ENCODE measurements around the gene NRXN3. TPM values are rescaled to one million over a fixed set of nuclear protein-coding genes. Genes with fewer than 3 reads are reported as not detected.

NRXN3 gene
- total and polyA plus RNA-seq, 8 donors, result 0.29 to 41.1 (median 9.1) TPM

- Histone ChIP-seq H3K36me3 (no peaks in the 10 kb centered on the region), H3K4me1 (no peaks in the 10 kb centered on the region), H3K27me3 (no peaks in the 10 kb centered on the region), H3K4me3 (no peak overlapping the region), H3K9me3 (no peaks in the 10 kb centered on the region), H3K27ac (no peak overlapping the region)
- no peak for TF ChIP-seq CTCF (IDR thresholded peaks at IDR 0.05)
- TF ChIP-seq POLR2AphosphoS5 (IDR thresholded peaks at IDR 0.05), result no peak
- no peak for TF ChIP-seq POLR2A (IDR thresholded peaks at IDR 0.05)
- no peak for TF ChIP-seq EP300 (IDR thresholded peaks at IDR 0.05)
- 65 to 78% (median 76%) methylated on average over 4 of the region's 4 CpGs for WGBS, 5 donors
- intact Hi-C loops (cut with DNase I; ENCODE audit: low total_unique reads), result no loop called here
- DNase-seq, result no peak
Observed at GRCh38 chr14:79165471-79166090, 995.4 kb downstream of the NRXN3 start.

- Histone ChIP-seq H3K36me3 (no peaks in the 10 kb centered on the region), H3K9me3 (no peaks in the 10 kb centered on the region), H3K27me3 (no peaks in the 10 kb centered on the region), H3K4me1 (no peaks in the 10 kb centered on the region), H3K4me3 (no peak overlapping the region), H3K27ac (no peak overlapping the region)
- 53 to 61% (median 56%) methylated on average over 2 of the region's 2 CpGs for WGBS, 5 donors
- TF ChIP-seq POLR2AphosphoS5 (IDR thresholded peaks at IDR 0.05) (no peak), POLR2A (IDR thresholded peaks at IDR 0.05) (no peak), CTCF (IDR thresholded peaks at IDR 0.05) (no peak), EP300 (IDR thresholded peaks at IDR 0.05) (no peak)
- no peak for DNase-seq
- intact Hi-C loops (cut with DNase I; ENCODE audit: low total_unique reads), result no loop called here
Observed at GRCh38 chr14:79166171-79166570, 996.0 kb downstream of the NRXN3 start.

DNA sequence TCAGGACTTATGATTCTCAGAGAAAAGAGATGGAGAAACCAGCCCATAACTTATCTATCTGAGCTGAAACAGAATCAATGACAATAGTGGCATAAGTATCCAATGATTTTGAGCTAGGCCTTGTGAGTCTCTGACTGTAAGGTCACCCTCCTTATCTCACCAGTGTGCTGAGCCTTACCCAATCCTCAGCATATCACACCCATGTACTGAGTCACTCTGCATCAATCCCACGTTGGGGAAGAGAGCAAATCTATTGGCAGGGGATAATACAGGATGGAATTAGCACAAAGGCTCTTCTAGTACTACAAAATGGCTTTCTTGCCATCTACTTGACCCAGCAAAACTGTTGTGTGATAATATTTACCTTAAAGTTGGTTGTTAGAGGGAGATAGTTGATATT is 997.8 kb downstream of the NRXN3 start:
- Histone ChIP-seq H3K4me1 (no peaks in the 10 kb centered on the region), H3K4me3 (no peak overlapping the region), H3K27ac (no peak overlapping the region), H3K27me3 (no peaks in the 10 kb centered on the region), H3K9me3 (no peaks in the 10 kb centered on the region), H3K36me3 (no peaks in the 10 kb centered on the region)
- WGBS, 5 donors, result 23 to 42% (median 36%) methylated on average over 1 of the region's 1 CpG
- intact Hi-C loops (cut with DNase I; ENCODE audit: low total_unique reads), result no loop called here
- no peak for DNase-seq
- TF ChIP-seq POLR2AphosphoS5 (IDR thresholded peaks at IDR 0.05), result no peak
- no peak for TF ChIP-seq POLR2A (IDR thresholded peaks at IDR 0.05)
- no peak for TF ChIP-seq EP300 (IDR thresholded peaks at IDR 0.05)
- no peak for TF ChIP-seq CTCF (IDR thresholded peaks at IDR 0.05)

- no peak for TF ChIP-seq POLR2A (IDR thresholded peaks at IDR 0.05)
- no peak for TF ChIP-seq CTCF (IDR thresholded peaks at IDR 0.05)
- no peak for TF ChIP-seq POLR2AphosphoS5 (IDR thresholded peaks at IDR 0.05)
- no peak for TF ChIP-seq EP300 (IDR thresholded peaks at IDR 0.05)
- H3K4me1 ChIP-seq, result no peaks in the 10 kb centered on the region
- H3K27ac ChIP-seq, result no peak overlapping the region
- WGBS, 5 donors, result 40 to 56% (median 54%) methylated on average over 5 of the region's 5 CpGs
- H3K9me3 ChIP-seq, result no peaks in the 10 kb centered on the region
- H3K36me3 ChIP-seq, result no peaks in the 10 kb centered on the region
- intact Hi-C loops (cut with DNase I; ENCODE audit: low total_unique reads), result no loop called here
- peak in 1 of 2 donors; percentile 7 for DNase-seq
- H3K4me3 ChIP-seq, result no peak overlapping the region
- no peaks in the 10 kb centered on the region for H3K27me3 ChIP-seq
Observed at GRCh38 chr14:79175671-79176070, 1005.5 kb downstream of the NRXN3 start.

Data from stomach (tissue), 9 donors.